GM23338 (cell line): ENCODE measurements around the gene BRF1. TPM values are rescaled to one million over a fixed set of nuclear protein-coding genes. Genes with fewer than 3 reads are reported as not detected.

ENCODE experiments used
- ATAC-seq: fragments of 200-7000 bp; cut with Tn5 transposase; 3 replicates; pipeline ENCODE4 v1.9.1; 2020
- DNase-seq: peaks from one replicate; pipeline ENCODE4 v3.0.0-alpha.2; 2015; ENCODE audit warnings: low spot score
- H2AFZ ChIP-seq: fragments of 200-600 bp; sonication (generic); 2 replicates; pipeline ENCODE4 v1.8.0; 2016; ENCODE audit warnings: antibody characterized with exemption, mild to moderate bottlenecking, moderate library complexity
- H3F3A ChIP-seq: fragments of 200-600 bp; sonication (generic); replicated peaks from 2 replicates; pipeline ENCODE4 v1.8.0; 2017; ENCODE audit warnings: antibody characterized with exemption, mixed run types, low read depth
- H3K27ac ChIP-seq: fragments of 200-600 bp; sonication (generic); 2 replicates; pipeline ENCODE4 v1.6.1; 2016; ENCODE audit warnings: low read depth
- H3K27me3 ChIP-seq: fragments of 200-600 bp; sonication (generic); 2 replicates; pipeline ENCODE4 v1.8.0; 2016; ENCODE audit warnings: mild to moderate bottlenecking, mixed run types, moderate library complexity; ENCODE audit not compliant: insufficient read depth
- H3K36me3 ChIP-seq: fragments of 200-600 bp; sonication (generic); 2 replicates; pipeline ENCODE4 v1.8.0; 2016; ENCODE audit warnings: mild to moderate bottlenecking; ENCODE audit not compliant: insufficient read depth
- H3K4me1 ChIP-seq: fragments of 200-600 bp; sonication (generic); 2 replicates; pipeline ENCODE4 v1.8.0; 2016; ENCODE audit warnings: mild to moderate bottlenecking, moderate library complexity; ENCODE audit not compliant: insufficient read depth
- H3K4me2 ChIP-seq: fragments of 200-600 bp; sonication (generic); 2 replicates; pipeline ENCODE4 v1.7.1; 2017; ENCODE audit warnings: mixed run types
- H3K4me3 ChIP-seq: fragments of 200-600 bp; sonication (generic); 2 replicates; pipeline ENCODE4 v1.6.1; 2016; ENCODE audit warnings: mixed run types
- H3K79me2 ChIP-seq: fragments of 200-600 bp; sonication (generic); replicated peaks from 2 replicates; pipeline ENCODE4 v1.8.0; 2017; ENCODE audit warnings: mild to moderate bottlenecking; ENCODE audit not compliant: insufficient read depth
- H3K9me2 ChIP-seq: fragments of 200-600 bp; sonication (generic); 2 replicates; pipeline ENCODE4 v1.8.0; 2017; ENCODE audit not compliant: insufficient read depth
- H4K20me1 ChIP-seq: fragments of 200-600 bp; sonication (generic); replicated peaks from 2 replicates; pipeline ENCODE4 v1.8.0; 2017; ENCODE audit warnings: mild to moderate bottlenecking; ENCODE audit not compliant: insufficient read depth
- H3K27ac Mint-ChIP-seq: 2 replicates; pipeline ENCODE4 v1.8.0; 2020; ENCODE audit warnings: inconsistent platforms, mild to moderate bottlenecking, moderate library complexity, mixed read lengths
- H3K27me3 Mint-ChIP-seq: 3 replicates; pipeline ENCODE4 v1.8.0; 2022; ENCODE audit warnings: low read depth, mild to moderate bottlenecking, moderate library complexity, mixed read lengths, inconsistent platforms; ENCODE audit not compliant: insufficient read depth, poor library complexity
- H3K36me3 Mint-ChIP-seq: 3 replicates; pipeline ENCODE4 v1.8.0; 2021; ENCODE audit warnings: low read depth, mild to moderate bottlenecking, inconsistent platforms, moderate library complexity, mixed read lengths
- H3K4me1 Mint-ChIP-seq: 3 replicates; pipeline ENCODE4 v1.8.0; 2020; ENCODE audit warnings: mild to moderate bottlenecking, inconsistent platforms, mixed read lengths
- H3K4me3 Mint-ChIP-seq: 3 replicates; pipeline ENCODE4 v1.8.0; 2021; ENCODE audit warnings: moderate library complexity, mild to moderate bottlenecking, inconsistent platforms, mixed read lengths
- H3K9me3 Mint-ChIP-seq: 3 replicates; pipeline ENCODE4 v1.8.0; 2020; ENCODE audit warnings: moderate library complexity, mild to moderate bottlenecking, inconsistent platforms, mixed read lengths
- EZH2phosphoT487 ChIP-seq: fragments of 200-600 bp; sonication (generic); IDR thresholded peaks from one replicate; pipeline ENCODE4 v1.8.1; 2018; ENCODE audit warnings: antibody characterized with exemption; ENCODE audit not compliant: unreplicated experiment
- POLR2AphosphoS5 ChIP-seq: IDR thresholded peaks from 2 replicates; pipeline ENCODE4 v1.6.1; 2016; ENCODE audit warnings: antibody characterized with exemption, low read depth
- REST ChIP-seq: IDR thresholded peaks from one replicate; pipeline ENCODE4 v1.6.1; 2018; ENCODE audit warnings: antibody characterized with exemption; ENCODE audit not compliant: unreplicated experiment
- ZNF331 ChIP-seq: fragments of 250-450 bp; sonication (Bioruptor Pico); IDR thresholded peaks from 2 replicates; pipeline ENCODE4 v1.5.0; 2020; ENCODE audit warnings: low read depth, mild to moderate bottlenecking, moderate library complexity
- ZNF462 ChIP-seq: fragments of 250-450 bp; sonication (Bioruptor Pico); IDR thresholded peaks from 2 replicates; pipeline ENCODE4 v1.5.0; 2020; ENCODE audit warnings: mild to moderate bottlenecking, moderate library complexity
- polyA plus RNA-seq: library from polyadenylated mRNA; unstranded; fragments of >200 nt; fragmentation: Nextera tagmentation; extraction: Ambion mirVana; gene quantifications from 2 replicates; pipeline ENCODE4 v1.2.1, GENCODE V29; 2016
- total RNA-seq: library from RNA; depleted of rRNA; stranded (reverse); fragments of >200 nt; shearing (Covaris generic); gene quantifications from 2 replicates; pipeline ENCODE4 v1.2.3, GENCODE V29; 2014

Gene BRF1
- total and polyA plus RNA-seq, 2 experiments from 2014 or later = 8.6 to 29.9 TPM

DNA sequence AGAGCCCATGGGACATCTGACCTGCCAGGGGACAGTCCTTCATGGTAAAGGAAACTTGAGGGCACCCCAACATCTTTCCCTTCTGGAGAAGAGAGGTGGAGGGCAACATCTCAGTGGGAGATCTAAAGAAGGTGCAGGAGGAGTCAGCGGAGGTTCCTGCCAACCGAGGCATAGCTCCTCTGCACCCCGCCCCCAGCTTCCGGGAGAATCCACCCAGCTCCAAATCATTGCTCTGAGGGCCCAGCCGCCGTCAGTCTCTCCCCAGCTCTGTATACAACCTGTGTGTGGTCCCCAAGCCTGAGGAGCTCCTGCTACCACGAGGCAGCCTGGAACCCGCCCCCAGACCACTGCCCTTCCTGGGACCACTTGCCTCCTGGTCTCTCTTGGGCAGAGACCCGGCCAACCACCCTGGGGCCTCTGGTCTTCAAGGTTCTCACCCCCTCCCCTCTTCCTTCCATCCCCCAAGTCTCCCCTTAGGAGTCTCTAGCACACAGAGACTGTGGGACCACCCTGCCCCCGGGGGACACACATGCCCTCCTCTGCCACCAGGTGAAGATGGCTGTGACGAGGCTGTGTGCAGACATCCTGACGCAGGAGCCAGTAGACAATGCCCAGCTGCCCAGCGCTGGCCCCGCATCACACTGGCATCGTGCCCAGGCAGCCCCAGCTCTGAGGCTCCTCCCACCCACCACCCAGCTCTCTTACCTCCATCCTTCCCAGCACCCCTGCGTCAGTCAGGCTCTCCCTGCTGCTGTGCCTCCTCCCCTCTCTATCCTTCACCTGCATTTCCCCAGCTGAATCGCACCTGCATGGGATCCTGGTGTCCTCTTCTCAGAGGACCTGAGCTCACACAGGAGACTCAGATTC is 106.7 kb downstream of the BRF1 start (continued):
- TF ChIP-seq ZNF462 = no peak

DNA sequence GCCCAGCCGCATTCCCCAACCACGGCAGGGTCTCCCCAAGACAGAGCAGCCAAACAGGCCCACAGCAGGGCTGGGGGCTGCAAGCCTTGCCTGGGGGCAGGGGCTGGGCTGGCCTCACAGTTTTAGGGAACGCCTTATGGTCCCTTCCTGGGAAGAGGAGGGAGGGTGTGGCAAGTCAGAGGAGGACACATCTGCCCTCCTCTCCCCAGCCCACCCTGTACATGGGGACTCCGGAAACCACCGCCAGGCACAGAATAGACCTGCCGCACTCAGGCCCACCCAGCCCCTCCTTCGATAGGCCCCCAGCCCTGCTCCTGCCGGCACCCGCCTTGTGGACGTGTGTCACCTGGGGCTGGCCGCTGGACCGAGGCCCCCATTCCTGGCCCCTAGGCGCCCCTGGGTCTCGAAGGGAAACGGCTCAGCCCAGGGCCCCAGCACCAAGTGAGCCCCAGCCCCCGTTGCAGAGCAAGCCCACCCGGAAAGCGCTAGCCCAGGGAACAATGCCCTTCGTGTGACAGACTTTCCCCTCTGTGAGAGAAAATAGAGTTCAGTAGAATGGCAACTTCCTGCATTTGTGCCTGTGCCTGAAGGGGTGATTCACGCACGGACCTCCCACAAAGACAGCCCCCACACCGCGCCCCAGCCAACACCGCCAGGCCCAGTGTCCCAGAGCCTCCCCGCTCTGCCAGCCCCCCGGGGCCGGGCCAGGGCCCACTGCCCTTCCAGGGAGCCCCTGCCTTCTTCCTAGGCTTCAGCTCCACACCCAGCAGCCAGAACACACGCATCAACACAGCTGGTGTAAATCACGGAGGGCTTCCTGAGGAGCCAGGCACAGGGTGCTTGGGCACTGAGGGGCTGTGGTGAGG is 107.7 kb downstream of the BRF1 start:
- Histone ChIP-seq H3K36me3 (no peaks in the 10 kb centered on the region), H3K4me3 (no peak overlapping the region), H3K9me2 (no peaks in the 10 kb centered on the region), H3K27me3 (peaks cover 14% of the 10 kb centered on the region; the same call in 1 of the 2 replicates), H3K4me1 (no peaks in the 10 kb centered on the region; the same call in 1 of the 2 replicates), H3K27ac (no peak overlapping the region), H2AFZ (no peak overlapping the region), H3F3A (no peaks in the 10 kb centered on the region), H4K20me1 (no peaks in the 10 kb centered on the region), H3K79me2 (no peaks in the 10 kb centered on the region), H3K4me2 (no peak overlapping the region)
- Mint-ChIP-seq H3K9me3 (peaks cover 8% of the 10 kb centered on the region; the same call in 2 of the 3 replicates), H3K27ac (no peak overlapping the region), H3K36me3 (no peaks in the 10 kb centered on the region), H3K4me3 (no peak overlapping the region), H3K4me1 (peaks cover 19% of the 10 kb centered on the region), H3K27me3 (peaks cover 31% of the 10 kb centered on the region)
- no peak for TF ChIP-seq ZNF331 (CRISPR knock-in tag)
- no peak for TF ChIP-seq REST
- no peak for TF ChIP-seq POLR2AphosphoS5
- TF ChIP-seq EZH2phosphoT487 = no peak
- no peak for DNase-seq
- ATAC-seq = no peak
